GM12878 (cell line): Measurements from ENCODE around the gene HMOX2. TPM values are rescaled to one million over a fixed set of nuclear protein-coding genes. Genes with fewer than 3 reads are reported as not detected.
A peak's percentile ranks its signal among the peaks of the same experiment; 100 is the strongest.

Source experiments
- ATF7 ChIP-seq: fragments of 450-650 bp; IDR thresholded peaks from 2 replicates; pipeline ENCODE4 v1.6.1; 2016; ENCODE audit warnings: low read depth, mild to moderate bottlenecking
- CBFB ChIP-seq: IDR thresholded peaks from 2 replicates; pipeline ENCODE4 v1.6.1; 2016; ENCODE audit warnings: antibody characterized with exemption, low read depth
- E4F1 ChIP-seq: fragments of 450-650 bp; IDR thresholded peaks from 2 replicates; pipeline ENCODE4 v1.6.1; 2018; ENCODE audit warnings: borderline replicate concordance, mild to moderate bottlenecking; ENCODE audit not compliant: partially characterized antibody
- EED ChIP-seq: sonication (generic); IDR thresholded peaks from 2 replicates; pipeline ENCODE4 v1.6.1; 2016; ENCODE audit warnings: antibody characterized with exemption, low read depth
- FOXM1 ChIP-seq: IDR thresholded peaks from 2 replicates; pipeline ENCODE4 v1.6.1; 2012; ENCODE audit warnings: low read depth, mild to moderate bottlenecking, inconsistent platforms, low read length, moderate library complexity
- HDAC6 ChIP-seq: fragments of 200-600 bp; sonication (generic); IDR thresholded peaks from one replicate; pipeline ENCODE4 v1.8.0; 2017; ENCODE audit warnings: antibody characterized with exemption; ENCODE audit not compliant: unreplicated experiment
- KLF5 ChIP-seq: fragments of 450-650 bp; IDR thresholded peaks from 2 replicates; pipeline ENCODE4 v1.6.1; 2014; ENCODE audit warnings: mild to moderate bottlenecking; ENCODE audit not compliant: partially characterized antibody
- MEF2A ChIP-seq: IDR thresholded peaks from 2 replicates; pipeline ENCODE4 v1.6.1; 2011; ENCODE audit warnings: low read depth, mild to moderate bottlenecking, low read length, moderate library complexity; ENCODE audit not compliant: insufficient read depth
- MEF2B ChIP-seq: fragments of 450-650 bp; IDR thresholded peaks from 2 replicates; pipeline ENCODE4 v1.6.1; 2018; ENCODE audit warnings: mild to moderate bottlenecking, moderate library complexity; ENCODE audit not compliant: partially characterized antibody, poor library complexity, severe bottlenecking
- MLLT1 ChIP-seq: fragments of 450-650 bp; IDR thresholded peaks from 2 replicates; pipeline ENCODE4 v1.6.1; 2016; ENCODE audit warnings: mild to moderate bottlenecking
- RUNX3 ChIP-seq: IDR thresholded peaks from 2 replicates; pipeline ENCODE4 v1.6.1; 2012; ENCODE audit warnings: low read length, inconsistent platforms
- SKIL ChIP-seq: fragments of 450-650 bp; IDR thresholded peaks from 2 replicates; pipeline ENCODE4 v1.6.1; 2017; ENCODE audit warnings: mild to moderate bottlenecking, low read depth, inconsistent platforms; ENCODE audit not compliant: poor library complexity, severe bottlenecking
- SP1 ChIP-seq: IDR thresholded peaks from one replicate; pipeline ENCODE4 v1.6.1; 2011; ENCODE audit warnings: low read depth, low read length
- SREBF2 ChIP-seq: IDR thresholded peaks from 2 replicates; pipeline ENCODE4 v1.6.1; 2012; ENCODE audit warnings: mild to moderate bottlenecking, low read length
- ZBTB33 ChIP-seq: fragments of 450-650 bp; IDR thresholded peaks from 2 replicates; pipeline ENCODE4 v1.6.1; 2017; ENCODE audit warnings: mild to moderate bottlenecking
- ZNF217 ChIP-seq: fragments of 450-650 bp; IDR thresholded peaks from 2 replicates; pipeline ENCODE4 v1.6.1; 2017; ENCODE audit warnings: antibody characterized with exemption, mild to moderate bottlenecking
- ZZZ3 ChIP-seq: IDR thresholded peaks from 2 replicates; pipeline ENCODE4 v1.6.1; 2011; ENCODE audit warnings: low read depth; ENCODE audit not compliant: control insufficient read depth, insufficient read length
- polyA plus RNA-seq, 11 experiments: library from polyadenylated mRNA; depleted of rRNA in 4 of 11; unstranded in 6 of 11; stranded (reverse) in 5 of 11; fragments of >200 nt; fragmentation: Nextera tagmentation in 4 of 11; fragmentation: Illumina TruSeq in 1 of 11; extraction: Ambion mirVana in 4 of 11; extraction: Trizol in 1 of 11; gene quantifications; 1 replicate in 1 of 11; 2 replicates in 10 of 11; pipeline versions ENCODE4 v1.2.1 to v1.2.3, GENCODE V29; 2011 to 2016; ENCODE audit warnings: inconsistent platforms in 2 of 11, missing spikeins in 2 of 11, low read depth in 1 of 11
- total RNA-seq, 4 experiments: library from RNA; depleted of rRNA in 3 of 4; stranded (reverse); fragments of >200 nt in 3 of 4; fragmentation: Illumina TruSeq in 1 of 4; extraction: Trizol in 1 of 4; gene quantifications; 2 replicates each; pipeline versions ENCODE4 v1.2.1 to v1.2.3, GENCODE V29; 2013 to 2021

The HMOX2 gene
- total and polyA plus RNA-seq, 10 of the 15 experiments (the other 5 are each of a cell fraction or from before 2014, with no cell fraction given) = 26.4 to 111 (median 57.8) TPM

- TF ChIP-seq SP1 (no peak), MEF2B (no peak), EED (peak; percentile 75), SREBF2 (no peak), MEF2A (no peak), KLF5 (peak; percentile 30), ZNF217 (no peak), ATF7 (0 out of 2 replicates have a peak, but pooled peaks have one; percentile 27), SKIL (peak; percentile 66), MLLT1 (0 out of 2 replicates have a peak, but pooled peaks have one; percentile 46), FOXM1 (peak; percentile 43; the same call in 1 of the 2 replicates), ZZZ3 (no peak), CBFB (peak; percentile 85), HDAC6 (no peak), RUNX3 (peak; percentile 95), E4F1 (no peak), ZBTB33 (no peak)
- TF ChIP-seq, all 136 proteins: peak for 21
Measured at GRCh38 chr16:4515611-4516233, 39.5 kb downstream of the HMOX2 start (continued).
